ENCODE measurements around the gene DBNDD1.

GRCh38 chr16:89961920-89962319, 57.3 kb downstream of the DBNDD1 start:
- TF ChIP-seq EZH2 (IDR thresholded peaks at IDR 0.05): no peak
- no peak for TF ChIP-seq POLR2AphosphoS5 (IDR thresholded peaks at IDR 0.05; ENCODE audit: borderline replicate concordance, low read depth, low read length)
- no peak for TF ChIP-seq FOXP2 (optimal IDR thresholded peaks at IDR 0.05; ENCODE audit: control extremely low read depth, extremely low read length, insufficient read depth)
